ENCODE measurements around the gene NHLRC2.

GRCh38 chr10:113843972-113844485, 10.4 kb upstream of the NHLRC2 start:
- TF ChIP-seq, protein P1, sequence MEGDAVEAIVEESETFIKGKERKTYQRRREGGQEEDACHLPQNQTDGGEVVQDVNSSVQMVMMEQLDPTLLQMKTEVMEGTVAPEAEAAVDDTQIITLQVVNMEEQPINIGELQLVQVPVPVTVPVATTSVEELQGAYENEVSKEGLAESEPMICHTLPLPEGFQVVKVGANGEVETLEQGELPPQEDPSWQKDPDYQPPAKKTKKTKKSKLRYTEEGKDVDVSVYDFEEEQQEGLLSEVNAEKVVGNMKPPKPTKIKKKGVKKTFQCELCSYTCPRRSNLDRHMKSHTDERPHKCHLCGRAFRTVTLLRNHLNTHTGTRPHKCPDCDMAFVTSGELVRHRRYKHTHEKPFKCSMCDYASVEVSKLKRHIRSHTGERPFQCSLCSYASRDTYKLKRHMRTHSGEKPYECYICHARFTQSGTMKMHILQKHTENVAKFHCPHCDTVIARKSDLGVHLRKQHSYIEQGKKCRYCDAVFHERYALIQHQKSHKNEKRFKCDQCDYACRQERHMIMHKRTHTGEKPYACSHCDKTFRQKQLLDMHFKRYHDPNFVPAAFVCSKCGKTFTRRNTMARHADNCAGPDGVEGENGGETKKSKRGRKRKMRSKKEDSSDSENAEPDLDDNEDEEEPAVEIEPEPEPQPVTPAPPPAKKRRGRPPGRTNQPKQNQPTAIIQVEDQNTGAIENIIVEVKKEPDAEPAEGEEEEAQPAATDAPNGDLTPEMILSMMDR (IDR thresholded peaks at IDR 0.05; ENCODE audit: low read length), result no peak
- TF ChIP-seq EZH2 (IDR thresholded peaks at IDR 0.05; ENCODE audit: borderline replicate concordance, low read length), result no peak
